Activated CD8-positive, alpha-beta memory T cell treated with anti-CD3 and anti-CD28 coated beads for 48 hours (primary cell): ENCODE results near the gene TRAK1.
"Not testable (repeated sequence)": the region's sequence is repeated elsewhere in the genome, so short reads cannot be mapped to it uniquely, and the experiment has no call there.

Experiments used
- DNase-seq, 3 experiments: peaks; one replicate each; pipeline ENCODE4 v3.0.0-alpha.2; 2020; ENCODE audit warnings: low read depth in 2 of 3, low spot score in 2 of 3

Gene TRAK1

GRCh38 chr3:42097566-42097946 is 6.4 kb downstream of the TRAK1 start:
- no peak for DNase-seq

GRCh38 chr3:42098171-42098570 is 7.0 kb downstream of the TRAK1 start:
- no peak for DNase-seq

DNA sequence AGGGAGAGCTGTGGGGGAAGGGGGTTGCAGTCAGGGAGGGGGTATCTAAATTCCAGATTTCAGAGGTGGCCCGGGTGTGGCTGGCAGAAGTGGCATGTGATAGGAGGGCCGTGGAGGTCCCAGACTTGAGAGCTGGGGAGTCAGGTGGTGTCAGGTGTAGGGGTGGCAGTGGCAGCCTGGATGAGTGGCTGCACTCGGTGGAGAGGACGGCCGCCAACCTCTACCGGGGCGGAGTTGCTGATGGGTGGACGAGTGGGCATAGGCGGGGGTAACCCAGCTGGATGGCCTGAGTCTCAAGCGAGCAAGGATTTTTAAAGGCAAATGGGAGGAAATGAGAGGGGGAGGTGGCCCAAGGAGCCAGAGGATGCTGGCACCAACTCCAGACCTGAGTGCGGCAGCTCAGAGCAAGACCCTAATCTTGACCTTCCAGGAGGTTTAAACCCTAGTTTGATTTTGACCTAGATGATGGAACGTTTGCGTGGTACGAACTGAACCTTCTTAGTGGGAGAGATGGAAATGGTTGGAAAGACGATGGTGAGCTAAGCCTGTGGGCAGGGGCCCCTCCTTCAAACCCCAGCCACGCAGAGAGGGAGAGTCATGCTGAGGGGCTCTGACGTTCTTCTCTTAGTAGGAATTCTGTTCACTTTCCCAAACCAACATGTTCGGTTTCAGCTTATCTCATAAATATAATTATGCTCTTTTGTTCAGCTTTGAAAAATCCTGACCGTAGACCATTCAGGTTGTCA is 8.0 kb downstream of the TRAK1 start:
- DNase-seq, result no peak

- DNase-seq, result no peak
Observed at GRCh38 chr3:42101048-42101447, 9.9 kb downstream of the TRAK1 start.

DNA sequence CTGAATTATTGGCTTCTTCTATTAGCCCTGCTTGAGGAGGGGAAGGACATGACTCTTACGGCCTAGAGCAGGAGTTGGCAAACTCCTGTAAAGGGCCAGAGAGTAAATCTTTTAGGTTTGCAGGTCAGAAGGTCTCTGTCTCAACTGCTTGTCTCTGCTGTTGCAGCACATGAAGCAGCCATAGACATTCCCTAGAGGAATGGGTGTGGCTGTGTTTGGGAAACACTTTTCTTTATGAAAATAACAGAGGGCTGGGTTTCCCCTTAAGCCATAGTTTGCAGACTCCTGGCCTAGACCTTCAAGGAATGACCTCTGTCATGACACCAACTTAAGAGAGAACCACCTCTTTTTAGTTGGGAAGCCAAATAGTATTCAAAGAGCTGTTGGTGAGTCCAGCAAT is 10.3 kb downstream of the TRAK1 start:
- DNase-seq, result no peak

DNA sequence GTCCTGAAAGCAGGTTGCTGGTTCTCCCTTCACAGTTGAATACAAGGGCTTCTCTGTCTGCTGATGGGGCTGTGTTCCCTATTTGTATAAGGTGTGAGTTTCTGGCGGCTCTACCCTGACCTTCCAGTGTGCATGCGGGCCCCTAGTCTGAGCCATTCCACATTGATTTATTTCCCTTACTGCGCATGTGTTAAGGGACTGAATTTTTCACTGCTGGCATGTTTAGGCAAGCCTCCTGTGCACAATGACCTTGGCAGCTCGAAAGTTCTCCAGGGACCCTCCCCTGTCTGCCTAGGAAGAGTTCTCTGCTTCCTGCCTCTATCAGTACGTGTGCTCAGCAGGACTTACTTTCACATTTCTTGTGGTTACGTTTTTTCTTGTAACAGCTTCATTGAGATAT is 11.4 kb downstream of the TRAK1 start:
- DNase-seq, result no peak

DNA sequence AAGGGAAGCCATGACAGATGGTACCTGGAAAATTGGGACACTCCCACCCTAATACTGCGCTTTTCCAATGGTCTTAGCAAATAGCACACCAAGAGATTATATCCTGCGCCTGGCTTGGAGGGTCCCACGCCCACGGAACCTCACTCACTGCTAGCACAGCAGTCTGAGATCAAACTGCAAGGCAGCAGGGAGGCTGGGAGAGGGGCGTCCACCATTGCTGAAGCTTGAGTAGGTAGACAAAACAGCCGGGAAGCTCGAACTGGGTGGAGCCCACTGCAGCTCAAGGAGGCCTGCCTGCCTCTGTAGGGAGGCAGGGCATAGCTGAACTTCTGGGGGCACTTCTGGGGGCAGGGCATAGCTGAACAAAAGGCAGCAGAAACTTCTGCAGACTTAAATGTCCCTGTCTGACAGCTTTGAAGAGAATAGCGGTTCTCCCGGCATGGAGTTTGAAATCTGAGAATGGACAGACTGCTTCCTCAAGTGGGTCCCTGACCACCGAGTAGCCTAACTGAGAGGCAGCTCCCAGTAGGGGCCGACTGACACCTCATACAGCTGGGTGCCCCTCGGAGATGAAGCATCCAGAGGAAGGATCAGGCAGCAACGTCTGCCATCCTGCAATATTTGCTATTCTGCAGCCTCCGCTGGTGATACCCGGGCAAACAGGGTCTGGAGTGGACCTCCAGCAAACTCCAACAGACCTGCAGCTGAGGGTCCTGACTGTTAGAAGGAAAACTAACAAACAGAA is 12.9 kb downstream of the TRAK1 start:
- not testable (repeated sequence) for DNase-seq

GRCh38 chr3:42105994-42106393 is 14.8 kb downstream of the TRAK1 start:
- DNase-seq, result not testable (repeated sequence)

DNA sequence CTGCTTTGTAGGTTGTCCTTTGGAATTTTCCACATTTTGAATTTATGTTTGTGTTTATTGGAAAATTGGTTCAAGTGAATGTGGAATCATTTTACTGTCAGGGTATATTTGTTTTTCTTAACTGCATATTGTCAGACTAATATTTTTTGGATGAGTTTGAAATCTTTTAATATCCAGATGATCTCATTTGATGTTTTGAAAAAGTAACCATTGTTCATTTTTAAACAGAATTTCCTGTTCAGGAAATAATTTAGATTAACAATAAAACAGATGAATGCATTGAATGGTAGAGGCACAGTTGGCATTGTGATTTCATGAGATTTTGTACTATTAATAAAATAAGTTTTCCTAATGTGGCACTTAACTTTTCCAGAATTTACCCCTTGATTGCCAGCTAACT is 15.5 kb downstream of the TRAK1 start:
- no peak for DNase-seq

- DNase-seq, result no peak
Observed at GRCh38 chr3:42110631-42111030, 19.5 kb downstream of the TRAK1 start.

GRCh38 chr3:42114130-42114725 is 23.1 kb downstream of the TRAK1 start:
- no peak for DNase-seq

GRCh38 chr3:42115215-42115614 is 24.1 kb downstream of the TRAK1 start:
- DNase-seq, result no peak

- no peak for DNase-seq
Observed at GRCh38 chr3:42115946-42116345, 24.8 kb downstream of the TRAK1 start.

GRCh38 chr3:42116466-42116865 is 25.3 kb downstream of the TRAK1 start:
- no peak for DNase-seq

DNA sequence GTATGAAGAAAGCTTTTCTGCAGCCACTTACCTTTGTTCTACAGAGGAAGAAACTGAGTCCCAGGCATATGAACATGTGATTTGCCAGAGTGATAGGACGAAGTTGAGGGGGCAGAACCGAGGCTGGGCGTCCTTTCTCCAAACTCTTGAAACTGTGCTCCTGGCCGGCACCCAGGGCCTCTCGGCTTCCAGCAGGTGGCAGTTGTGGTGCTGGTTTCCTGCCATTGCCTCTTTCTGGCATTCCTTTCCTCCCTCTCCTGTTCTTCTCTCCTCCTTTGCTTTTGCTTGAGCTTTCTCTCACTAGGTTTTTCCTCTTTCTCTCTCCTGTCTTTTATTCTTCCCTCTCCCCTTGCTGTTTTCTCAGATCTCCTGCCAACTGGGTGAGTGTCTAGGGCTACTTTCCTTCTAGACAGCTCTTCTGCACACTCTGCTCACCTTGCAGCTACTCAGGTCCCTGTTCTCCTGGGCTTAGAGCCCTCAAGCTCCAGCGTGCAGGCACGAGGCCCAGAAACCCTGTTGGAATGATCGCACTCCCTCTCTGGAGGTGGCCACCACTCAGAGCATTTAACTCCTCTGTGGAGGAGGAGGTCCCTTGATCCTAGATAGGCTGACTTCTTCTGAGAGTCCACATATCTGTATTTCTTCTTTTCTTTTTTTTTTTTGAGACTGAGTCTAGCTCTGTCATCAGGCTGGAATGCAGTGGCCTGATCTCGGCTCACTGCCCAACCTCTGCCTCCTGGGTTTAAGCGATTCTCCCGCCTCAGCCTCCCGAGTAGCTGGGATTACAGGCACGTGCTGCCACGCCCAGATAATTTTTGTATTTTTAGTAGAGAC is 26.2 kb downstream of the TRAK1 start:
- DNase-seq, result no peak

DNA sequence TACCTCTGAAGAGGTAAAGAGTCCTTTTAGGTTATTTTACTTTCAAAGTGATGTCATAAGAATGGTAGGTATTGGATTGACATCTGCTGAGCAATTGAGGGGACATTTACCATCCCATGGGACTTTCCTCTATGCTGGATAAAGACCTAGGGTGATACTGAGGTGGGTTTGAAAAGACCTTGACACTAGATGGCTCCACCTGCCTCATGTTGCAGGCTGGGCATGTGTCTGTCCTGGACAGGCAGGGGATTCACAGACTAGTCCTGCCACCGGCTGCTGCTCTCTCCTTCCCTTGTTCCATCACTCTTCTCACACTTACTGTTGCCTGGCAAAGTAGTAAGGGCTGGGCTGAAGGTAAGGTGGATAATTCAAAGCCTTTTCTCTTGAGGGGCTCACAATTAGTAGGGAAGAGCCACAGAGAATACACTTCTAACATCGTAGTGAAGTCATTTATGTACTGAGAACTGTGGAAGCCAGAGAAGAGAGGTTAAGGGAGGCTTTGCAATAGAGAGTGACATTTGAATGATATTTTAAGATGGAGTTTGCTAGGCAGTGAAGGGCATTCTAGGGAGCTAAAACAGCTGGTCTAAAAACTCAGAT is 27.7 kb downstream of the TRAK1 start:
- no peak for DNase-seq

DNA sequence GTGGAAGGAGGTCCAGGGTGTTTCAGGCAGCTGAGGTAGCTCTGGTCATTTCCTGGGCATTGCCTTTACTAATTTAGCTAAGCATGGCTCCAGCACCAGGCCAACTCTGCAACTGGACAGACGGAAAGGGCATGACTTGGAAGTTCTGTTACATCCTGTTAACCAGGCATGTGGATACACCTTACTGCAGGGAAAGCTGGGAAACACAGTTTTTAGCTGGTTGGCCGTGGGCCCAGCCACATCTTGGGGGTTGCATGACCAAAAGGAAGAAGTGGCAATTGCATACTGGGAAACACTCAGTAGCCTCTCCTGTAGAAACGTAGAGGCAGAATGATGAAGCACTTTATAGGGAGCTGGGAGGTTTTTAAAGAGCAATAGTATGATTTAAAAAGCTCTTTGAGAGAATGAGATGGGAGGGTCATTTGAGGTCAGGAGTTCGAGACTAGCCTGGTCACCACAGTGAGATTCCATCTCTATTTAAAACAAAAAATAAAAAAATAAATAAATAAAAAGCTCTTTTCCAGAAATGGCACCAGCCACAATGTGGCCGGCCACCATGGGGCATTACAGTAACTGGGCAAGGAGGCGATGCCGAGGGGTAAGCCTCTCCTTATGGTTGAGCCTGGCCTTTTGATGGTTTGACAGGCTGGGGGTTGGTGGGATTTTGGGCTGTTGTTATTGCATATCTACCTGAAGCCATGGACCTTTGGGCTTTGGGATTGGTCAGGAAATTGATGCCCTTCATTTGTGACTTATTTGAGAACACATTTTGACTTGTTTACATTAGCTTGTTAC is 28.6 kb downstream of the TRAK1 start:
- DNase-seq, result no peak

- DNase-seq, result no peak
Observed at GRCh38 chr3:42120866-42121265, 29.7 kb downstream of the TRAK1 start.

DNA sequence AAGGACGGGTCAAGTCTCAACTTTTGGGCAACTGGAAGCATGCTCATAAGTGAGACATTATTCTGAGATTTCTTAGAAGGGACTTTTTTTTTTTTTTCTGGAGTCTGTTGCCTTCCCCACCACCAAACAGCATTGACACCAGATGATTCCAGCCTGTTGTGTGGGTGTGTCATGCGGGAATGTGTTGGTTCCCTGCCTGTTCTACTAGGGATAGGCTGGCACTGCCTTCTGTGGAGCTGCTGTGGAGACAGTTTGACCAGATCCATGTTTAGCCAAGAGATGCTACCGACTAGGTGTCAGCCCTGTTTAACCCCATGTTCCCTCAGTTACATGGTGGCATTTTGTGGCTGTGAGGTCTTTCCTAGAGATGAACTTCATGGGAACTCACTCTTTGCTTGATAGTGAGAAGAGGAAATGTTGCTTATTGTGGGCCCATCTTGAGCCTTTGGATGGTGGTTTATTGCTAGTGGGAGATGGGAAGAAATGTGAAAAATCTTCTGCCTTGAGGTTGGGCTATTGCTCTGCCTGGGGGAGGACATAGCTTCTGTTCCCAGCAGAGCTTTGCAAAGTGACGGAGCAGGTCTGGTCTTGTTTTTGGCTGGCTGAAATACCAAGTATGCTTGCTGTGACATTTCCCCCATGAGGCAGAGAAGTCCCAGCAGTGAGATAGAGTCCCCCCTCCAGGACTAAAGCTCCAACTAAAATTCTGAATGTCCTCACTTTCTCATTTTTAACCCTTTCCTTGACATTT is 31.3 kb downstream of the TRAK1 start:
- DNase-seq, result no peak
